RPMI8226 (cell line): Measurements from ENCODE around the gene FAAP20.

Experiments
- DNase-seq: peaks from one replicate; pipeline ENCODE4 v3.0.0-alpha.2; 2015

Gene FAAP20

DNA sequence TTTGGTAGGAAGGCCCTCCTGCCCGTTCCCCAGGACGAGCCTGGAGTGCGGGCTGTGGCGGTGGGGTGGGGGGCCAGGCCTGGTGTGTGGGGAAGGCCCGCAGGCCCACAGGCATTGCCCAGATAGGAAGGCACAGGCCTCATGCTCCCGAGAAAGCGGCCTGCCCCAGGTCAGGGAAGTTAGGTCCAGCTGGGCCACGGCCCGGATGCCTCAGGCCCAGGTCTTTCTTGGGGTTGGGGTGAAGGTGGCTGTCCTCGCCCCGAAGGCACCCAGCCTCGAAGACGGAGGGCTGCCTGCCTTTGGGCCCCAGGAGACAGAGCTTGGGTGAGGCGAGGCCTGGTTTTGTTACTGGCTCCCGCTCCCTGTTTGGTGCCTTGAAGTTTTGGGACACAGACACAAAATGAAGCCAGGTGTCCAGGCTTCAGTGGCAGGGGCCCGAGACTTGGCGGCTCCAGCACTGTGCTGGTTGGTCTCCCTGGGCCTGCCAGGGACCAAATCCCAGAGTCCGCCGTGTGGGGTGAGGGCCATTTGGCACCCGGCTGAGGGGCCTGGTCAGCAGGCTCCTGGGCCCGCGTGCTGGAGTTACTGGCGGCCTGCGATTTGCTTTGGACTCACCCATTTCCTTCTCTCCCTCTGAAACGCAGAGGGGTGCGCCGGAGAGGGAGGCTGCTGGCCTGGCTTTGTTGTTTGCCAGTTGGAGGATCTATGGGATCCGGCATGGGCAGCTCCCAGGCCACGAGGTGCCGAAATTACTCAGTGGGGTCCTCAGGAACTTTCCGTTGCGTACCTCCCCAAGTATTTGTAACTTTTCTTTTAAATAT, 35.5 kb upstream of the FAAP20 start:
- DNase-seq, result no peak

DNA sequence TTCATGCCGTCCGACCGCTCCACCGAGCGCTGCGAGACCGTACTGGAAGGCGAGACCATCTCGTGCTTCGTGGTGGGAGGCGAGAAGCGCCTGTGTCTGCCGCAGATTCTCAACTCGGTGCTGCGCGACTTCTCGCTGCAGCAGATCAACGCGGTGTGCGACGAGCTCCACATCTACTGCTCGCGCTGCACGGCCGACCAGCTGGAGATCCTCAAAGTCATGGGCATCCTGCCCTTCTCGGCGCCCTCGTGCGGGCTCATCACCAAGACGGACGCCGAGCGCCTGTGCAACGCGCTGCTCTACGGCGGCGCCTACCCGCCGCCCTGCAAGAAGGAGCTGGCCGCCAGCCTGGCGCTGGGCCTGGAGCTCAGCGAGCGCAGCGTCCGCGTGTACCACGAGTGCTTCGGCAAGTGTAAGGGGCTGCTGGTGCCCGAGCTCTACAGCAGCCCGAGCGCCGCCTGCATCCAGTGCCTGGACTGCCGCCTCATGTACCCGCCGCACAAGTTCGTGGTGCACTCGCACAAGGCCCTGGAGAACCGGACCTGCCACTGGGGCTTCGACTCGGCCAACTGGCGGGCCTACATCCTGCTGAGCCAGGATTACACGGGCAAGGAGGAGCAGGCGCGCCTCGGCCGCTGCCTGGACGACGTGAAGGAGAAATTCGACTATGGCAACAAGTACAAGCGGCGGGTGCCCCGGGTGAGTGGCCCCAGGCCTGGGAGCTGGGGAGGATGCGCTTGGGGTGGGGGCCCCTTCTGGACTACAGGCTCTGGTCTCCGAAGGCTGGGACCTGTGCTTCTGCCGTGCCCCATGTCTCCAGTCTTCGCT, 34.7 kb upstream of the FAAP20 start:
- DNase-seq, result peak; percentile 94

DNA sequence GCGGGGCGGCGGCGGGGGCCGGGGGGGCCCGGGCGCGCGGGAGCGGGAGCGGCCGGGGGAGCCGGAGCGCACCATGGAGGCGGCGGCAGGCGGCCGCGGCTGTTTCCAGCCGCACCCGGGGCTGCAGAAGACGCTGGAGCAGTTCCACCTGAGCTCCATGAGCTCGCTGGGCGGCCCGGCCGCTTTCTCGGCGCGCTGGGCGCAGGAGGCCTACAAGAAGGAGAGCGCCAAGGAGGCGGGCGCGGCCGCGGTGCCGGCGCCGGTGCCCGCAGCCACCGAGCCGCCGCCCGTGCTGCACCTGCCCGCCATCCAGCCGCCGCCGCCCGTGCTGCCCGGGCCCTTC, 34.1 kb upstream of the FAAP20 start:
- DNase-seq, result peak; percentile 67

DNA sequence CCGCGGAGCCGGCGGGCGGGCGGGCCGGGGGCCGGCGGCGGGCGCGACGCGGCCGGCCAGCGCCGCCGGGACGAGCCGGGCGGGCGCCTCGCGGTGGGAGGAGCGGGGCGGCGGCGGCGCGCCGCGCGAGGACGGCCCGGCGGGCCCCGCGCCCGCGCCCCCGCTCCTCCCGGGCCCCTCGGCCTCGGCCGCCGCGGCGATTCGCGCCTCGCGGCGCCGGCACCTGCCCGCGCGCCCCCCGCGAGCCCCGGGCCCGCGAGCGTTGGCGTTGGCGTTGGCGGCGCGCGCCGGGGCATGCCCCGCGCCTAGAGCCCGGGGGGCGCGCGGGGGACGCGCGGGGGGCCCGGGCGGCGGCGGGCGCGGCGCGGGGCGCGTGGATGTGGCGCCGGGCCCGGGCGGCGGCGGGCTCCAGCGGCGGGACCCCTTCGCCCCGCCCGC, 33.6 kb upstream of the FAAP20 start, which contains the start of gene SKI:
Gene SKI, plus strand, starts transcription at position 163 of the 438 bp plus-strand sequence. CDS start 448 bp downstream, outside the sequence.
- no peak for DNase-seq

DNA sequence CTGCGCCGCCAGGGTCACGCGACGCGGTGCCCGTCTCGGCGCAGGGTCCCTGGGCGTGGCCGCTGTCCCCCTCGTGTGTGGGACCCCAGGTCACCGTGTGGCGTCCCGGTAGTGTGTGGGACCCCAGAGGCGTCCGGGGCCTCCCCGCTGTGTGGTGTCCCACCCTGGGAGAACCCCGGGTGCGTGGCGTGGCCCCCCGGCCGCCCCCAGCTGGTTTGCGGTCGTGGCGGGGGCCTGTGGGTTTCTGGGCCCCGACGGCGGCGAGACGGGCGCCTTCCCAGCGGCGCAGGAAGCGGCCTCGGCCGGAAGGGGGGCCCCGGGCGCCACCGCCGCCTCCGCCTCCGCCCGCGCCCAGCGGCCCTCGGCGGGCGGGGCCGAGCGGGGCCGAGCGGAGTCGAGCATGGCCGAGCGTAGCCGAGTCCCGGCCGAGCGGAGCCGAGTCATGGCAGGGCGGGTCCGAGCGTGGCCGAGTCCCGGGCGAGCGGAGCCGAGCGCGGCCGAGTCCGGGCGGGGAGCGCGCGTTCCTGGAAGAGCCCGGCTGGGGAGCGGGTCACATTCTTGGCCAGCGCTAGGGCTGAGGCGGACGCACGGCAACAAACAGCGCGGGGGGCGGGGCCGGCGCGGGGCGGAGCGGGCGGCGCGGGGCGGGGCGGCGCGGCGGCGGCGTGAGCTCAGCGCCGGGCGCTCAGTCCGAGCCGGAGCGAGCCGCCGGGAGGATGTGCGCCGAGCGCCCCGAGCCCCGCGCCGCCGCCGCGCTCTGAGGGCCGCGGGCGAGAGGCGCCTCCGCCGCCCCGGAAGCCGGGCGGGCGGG, 33.0 kb upstream of the FAAP20 start:
- DNase-seq, result peak; percentile 98

DNA sequence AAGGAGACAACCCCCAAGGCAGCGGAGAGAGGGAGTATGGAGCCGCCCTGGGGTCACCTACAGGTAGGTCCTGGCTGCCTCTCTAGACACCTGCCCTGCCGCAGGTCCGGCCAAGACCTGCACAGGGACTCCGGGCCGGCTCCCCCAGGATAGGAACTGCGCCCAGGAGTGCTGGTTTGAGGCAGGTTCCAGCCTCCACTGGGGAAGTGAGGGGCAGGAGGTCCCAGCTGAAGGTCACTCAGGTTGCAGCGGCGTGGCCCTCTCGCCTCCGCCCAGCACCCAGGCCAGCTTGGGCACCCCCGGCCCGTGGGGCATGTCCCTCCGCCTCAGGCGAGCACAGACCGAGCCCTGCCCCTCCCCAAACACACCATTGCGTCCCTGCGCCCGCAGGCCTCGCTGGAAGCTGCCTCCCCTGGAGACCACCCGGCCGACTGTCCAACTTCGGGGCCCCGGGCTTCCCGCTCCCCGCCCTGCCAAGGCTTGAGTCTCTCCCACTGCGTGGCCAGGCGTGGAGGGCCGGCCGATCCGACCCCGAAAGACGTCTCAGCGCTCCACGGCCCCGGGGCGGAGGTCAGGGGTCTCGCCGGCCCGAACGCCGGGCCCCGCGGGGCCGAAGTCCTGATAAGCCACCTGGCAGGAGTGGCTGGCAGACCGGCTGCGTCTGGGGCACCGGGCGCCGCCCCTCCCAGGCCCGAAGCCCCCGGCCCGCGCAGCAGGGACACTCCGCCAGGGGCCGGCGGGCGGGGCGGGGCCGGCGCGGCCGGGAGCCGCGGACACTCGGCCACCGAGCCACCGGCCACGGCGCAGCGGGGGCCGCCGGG, 32.2 kb upstream of the FAAP20 start:
- no peak for DNase-seq

DNA sequence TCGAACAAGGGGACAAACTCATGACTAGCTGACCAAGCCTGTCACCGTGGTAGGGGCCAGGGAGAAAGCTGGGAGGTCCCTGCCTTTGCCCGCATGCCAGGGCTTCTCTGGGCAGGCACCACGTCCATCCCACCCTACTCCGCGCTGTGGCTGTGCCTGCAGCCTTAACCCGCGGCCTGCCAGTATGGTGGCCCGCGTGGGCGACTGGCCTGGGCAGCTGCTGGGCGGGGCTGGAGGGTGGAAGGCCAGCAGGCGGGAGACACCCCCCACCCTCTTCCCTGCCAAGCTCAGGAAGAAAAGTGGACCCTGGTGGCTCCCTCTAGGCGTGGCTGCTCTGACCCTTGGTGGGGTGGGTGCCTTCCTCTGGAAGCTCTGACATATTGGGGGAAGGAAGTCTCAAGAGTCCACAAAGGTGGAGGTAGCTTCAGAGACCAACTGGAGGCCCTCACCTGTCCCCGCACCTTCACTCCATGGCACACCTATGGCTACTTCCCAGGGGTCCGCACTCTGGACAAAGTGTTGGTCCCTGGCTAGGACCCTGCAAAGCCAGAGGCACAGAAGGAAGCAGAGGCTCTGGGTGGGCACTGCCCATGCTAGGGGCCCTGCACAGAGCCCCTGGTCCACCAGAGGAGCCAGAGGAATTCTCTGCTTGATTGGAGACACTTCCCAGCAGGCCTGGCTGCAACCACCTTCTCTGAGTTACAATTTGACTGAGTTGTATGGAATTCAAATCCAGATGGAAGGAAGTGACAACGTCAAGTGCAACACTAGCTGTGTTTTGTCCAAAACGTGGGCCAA, 30.3 kb upstream of the FAAP20 start:
- no peak for DNase-seq

DNA sequence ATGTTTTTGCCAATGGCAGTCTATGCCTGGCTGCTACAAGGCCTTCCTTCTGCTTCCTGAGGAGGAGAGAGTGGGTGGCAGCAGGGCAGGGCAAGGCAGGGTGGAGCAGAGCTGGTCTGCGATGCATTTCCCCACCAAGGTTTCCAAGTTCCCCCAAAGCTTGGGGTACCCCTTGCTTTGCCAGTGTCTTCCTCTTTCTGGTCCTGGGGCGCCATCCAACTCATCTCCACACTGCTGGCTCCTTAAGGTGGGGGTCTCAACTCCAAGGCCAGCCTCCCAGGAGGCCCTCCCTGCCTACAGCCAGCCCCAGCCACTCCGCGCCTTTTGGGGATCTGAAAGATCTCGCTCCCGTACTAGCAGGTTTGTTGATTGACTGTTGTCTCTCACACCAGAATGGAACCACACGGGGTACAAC, 29.6 kb upstream of the FAAP20 start:
- DNase-seq, result no peak

DNA sequence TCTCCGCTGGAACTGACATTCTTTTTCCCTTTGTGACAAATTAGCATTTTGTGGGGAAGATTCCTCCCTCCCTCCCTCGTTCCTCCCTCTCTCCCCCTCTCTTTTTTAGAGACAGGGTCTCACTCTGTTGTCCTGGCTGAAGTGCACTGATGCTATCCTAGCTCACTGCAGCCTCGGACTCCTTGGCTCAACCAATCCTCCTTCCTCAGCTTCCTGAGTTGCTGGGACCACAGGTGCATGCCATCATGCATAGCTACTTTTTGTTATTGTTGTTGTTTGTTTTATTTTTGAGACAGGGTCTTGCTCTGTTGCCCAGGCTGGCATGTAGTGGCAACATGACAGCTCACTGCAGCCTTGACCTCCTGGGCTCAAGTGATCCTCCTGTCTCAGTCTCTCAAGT, 26.7 kb upstream of the FAAP20 start:
- no peak for DNase-seq

DNA sequence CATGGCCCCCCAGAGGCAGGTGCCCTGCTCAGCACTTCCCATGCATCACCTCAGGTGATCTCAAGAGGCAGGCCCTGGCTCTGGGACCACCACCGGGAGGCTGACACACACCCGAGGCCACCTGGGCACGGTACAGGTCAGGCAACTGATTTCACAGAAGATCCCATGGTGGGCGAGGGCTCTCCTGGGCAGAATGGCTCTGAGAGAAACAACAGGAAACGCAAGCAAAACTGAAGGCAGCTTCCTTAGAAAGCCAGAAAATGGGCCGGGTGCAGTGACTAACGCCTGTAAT, 22.1 kb upstream of the FAAP20 start:
- DNase-seq, result no peak

DNA sequence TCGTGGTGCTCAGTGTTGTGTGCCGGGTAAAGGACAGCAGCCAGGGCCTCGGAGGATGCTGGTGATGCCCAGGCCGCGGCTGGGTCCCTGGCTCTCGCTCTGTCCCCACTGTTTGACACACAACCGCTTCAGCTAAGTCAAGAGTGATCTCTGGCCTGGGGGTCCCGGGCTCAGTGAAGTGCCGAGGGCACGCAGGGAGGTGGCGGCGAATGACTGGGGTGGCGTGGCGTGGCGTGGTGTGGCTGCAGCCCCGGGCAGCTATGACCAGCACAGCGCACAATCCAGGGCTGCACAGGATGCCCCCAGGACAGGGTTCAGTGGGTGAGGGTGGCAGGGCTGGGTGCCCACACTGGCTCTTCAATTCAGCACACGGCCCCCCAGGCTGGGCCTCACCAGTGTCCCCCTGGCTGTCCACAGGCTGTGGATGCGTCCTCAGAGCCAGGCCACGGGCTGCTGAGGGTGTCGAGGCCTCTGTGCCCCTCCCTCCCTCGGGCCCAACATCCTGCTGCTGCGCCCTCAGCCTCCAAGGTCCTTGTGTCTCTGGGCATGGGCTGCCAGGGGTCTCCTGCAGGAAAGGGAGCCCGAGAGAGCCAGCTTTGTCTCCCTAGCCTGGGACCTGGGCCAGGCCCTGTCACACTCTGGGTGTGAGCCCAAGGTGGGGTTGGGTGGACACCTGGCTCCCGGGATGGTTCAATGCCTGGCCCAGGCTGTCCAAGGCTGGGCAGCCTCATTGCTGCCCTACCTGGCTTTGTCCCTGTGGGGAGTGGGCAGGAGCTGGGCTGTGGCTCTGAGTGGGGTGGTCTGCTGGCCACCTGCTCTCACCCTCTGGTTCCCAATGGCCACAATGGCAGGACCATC, 21.6 kb upstream of the FAAP20 start:
- no peak for DNase-seq

DNA sequence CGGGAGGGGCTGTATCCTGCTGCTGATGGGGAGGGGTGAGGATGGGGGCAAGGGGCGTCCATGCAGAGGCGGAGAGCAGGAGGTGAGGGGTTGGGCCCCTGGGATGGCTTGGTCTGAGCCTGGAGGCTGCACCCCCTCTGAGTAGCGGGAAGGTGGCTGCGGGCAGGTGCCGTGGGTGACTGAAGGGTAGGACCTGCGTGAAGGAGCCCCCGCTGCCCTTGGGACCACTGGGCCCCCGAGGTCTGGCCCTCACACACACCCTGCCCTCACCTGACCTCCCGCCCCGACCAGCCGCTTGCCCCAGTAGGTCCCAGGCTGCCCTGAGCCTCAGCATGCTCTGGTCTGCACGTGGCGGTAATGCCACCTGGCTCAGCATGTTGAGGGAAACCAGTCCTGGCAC, 20.8 kb upstream of the FAAP20 start:
- DNase-seq, result no peak

DNA sequence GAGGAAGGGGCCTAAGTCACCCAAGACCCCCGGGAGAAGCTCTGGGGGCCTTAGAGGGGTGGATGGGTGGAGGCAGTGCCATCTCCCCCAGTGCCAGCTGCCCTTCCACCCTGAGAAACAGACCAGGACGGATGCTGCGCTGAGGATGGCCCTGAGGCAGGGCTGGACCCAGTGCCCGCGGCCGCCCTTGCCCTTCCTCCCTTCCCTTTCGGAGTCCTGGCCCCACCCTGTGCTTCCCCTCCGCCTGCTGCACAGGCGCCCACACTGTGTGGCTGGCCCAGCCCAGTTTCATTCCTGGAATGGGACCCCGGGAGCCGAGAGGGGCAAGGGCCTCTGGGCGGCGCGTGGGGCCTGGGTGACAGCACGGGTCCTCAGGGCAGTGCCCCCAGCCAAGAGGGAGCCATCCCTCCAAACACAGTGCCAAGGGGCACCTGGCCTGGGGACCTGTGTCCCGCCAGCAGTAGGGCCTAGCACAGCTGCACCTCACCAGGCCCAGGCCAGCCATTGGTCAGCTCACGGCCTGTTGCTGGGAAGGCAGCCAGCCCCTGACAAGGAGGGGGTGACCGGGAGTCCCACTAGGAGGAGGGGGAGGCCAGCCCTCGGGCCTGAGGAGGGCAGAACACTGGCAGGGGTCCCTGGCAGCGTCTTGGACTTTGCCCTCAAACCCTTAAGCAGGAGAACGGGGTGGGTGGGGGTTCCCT, 20.1 kb upstream of the FAAP20 start:
- no peak for DNase-seq

DNA sequence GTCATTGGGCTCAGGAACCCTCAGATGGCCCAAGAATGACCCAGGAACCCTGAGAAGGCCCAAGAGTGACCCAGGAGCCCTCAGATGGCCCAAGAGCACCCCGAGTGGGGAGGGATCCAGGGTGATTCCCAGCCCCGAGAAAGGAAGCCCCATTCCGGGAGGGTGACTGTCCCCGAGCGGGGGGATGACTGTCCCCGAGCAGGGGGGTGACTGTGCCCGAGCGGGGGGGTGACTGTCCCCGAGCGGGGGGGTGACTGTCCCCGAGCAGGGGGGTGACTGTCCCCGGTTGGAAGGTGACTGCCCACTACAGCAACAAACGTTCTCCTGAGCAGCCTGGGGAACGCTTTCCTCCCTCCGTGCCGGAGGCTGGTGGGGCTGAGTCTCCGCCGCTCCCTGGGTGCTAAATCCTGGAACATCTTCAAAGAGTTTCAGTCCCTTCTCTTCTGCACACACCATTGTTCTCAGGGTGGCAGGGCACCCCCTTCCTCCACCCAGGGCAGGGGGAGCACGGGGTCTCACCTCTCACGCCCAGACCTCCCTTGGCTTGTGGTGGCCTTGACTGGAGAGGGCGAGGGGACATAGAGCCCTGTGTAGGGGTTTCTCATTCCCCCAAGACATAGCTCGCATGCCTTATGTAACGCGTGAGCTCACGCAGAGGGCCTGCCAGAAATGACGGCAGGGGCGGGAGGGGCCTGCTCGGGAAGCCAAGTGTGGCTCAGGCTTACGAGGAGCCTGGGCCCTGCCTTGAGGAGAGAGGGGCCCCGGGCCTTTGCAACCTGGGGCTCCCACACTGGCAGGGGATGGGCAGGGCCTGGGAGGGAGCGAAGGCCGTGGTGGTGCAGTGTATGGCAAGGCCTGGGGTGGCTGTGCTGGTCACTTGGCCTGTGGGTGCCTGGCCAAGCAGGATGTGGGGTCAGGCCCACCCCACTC, 19.3 kb upstream of the FAAP20 start:
- DNase-seq, result no peak

DNA sequence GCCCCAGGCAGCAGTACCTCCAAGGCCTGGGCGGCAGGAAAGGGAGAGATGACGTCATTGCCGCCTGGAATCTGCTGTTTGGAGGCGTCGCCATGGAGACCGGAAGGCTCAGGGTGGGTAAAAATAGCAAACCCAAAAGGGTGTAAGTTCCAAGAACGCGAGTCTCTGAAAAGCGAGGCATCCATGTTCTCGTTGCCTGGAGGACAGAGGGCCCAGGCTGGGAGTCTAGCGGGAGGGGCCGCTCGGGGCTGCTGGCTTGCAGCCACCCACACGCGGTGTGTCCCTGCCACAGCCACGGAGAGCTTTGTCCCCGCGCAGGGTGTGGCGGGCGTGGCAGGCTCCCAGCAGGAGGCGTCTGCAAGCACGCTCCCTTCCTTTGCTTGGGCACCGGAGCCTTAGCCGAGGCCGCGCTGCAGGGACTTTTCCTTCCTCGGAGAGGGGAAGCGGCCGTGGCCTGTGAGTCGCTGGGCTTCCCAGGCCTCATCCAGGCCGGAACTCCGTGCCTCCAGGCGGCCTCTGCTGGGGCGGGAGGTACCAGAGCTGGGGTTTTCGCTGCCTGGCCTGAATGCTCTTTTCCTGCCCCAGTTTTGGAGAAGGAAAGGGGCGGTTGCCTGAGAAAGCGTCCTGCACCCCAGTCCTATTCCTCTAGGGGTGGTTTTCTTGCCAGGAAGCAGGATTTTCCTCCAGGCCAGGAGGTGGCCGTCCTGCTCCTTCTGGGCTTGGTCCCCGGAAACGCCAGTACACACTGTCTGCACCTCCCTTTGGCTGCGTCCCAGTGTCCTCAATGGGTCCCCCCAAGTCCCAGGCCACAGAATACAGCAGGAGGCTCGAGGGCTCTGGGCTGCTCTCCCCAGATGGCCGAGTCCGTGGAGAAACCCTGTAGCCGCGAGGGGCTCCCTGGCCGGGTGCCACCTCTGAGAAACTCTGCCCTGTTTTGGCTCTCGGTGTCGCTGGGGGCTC, 18.2 kb upstream of the FAAP20 start:
- peak; percentile 66 for DNase-seq

DNA sequence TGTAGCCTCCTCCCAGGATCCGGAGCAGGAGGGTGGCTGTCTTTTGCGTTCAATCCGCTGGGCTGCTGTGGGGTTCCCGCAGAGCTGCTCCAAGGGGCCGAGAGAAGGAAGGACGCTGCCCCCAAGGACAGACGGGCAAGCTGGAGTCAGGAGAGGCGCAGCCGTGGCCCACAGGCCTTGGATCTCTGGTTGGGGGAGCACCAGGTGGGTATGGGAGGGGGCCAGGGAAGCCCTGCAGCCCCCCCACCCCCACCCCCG, 17.6 kb upstream of the FAAP20 start:
- no peak for DNase-seq

DNA sequence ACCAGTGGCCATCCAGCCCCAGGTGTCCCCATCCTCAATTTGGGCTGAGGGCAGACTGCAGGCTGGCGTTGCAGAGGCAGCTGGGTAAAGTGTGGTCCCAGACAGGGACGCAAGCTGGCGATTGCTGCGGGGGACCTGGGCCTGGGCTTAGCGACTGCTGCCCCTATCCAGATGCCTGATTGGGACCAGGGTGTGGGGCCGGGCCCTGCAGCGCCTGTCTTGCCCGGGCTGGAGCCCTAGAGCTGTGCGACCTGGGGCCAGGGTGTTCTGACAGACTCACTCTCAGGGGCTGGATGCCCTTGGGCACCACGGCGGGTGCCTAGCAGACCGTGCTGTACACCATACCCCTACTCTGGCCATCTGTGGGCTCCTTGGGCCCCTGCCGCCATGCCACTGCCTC, 16.2 kb upstream of the FAAP20 start:
- no peak for DNase-seq

DNA sequence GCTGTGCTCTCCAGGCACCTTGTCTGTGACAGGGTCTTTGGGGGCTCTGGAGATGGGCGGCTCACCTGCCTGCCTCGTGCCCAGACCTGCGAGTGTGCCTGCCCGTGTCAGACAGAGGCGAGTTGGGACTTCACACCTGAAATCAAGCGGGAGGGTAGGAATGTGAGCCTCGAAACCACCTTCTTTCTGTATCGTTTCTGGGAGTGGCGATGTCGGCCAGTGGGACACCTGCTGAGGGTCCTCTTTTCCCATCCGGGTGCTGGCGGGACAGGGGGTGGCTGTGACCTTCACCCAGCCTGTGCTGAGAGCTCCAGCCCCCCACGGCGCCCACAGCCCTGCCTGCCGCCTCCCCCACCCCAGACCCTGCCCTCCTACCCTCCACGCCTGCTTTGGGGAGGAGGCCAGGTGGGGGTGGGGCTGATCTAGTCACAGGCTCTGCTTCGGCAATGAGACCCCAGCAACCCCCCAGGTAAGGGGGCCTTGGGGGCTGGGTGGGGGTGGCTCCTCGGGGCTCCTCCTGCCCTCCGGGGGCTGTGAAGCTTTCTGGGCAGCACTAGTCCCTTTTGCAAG, 15.6 kb upstream of the FAAP20 start:
- no peak for DNase-seq
